MCF 10A (cell line): ENCODE measurements around the gene SLC10A7. TPM values are rescaled to one million over a fixed set of nuclear protein-coding genes. Genes with fewer than 3 reads are reported as not detected.
A peak's percentile ranks its signal among the peaks of the same experiment; 100 is the strongest.

Experiments
- BruUV-seq: library from RNA; stranded (reverse); fragments of 400-500 nt; replicated peaks from 2 replicates; lab custom pipeline; 2021; lab: Mats Ljungman, UMichigan
- CTCF ChIA-PET: fragments of 300-600 bp; sonication (Branson Sonifier 250); formaldehyde crosslinking; extraction: SDS; loops from one replicate; lab custom pipeline; 2021; ENCODE audit warnings: antibody characterized with exemption, inconsistent platforms; lab: Yijun Ruan, JAX
- POLR2A ChIA-PET: fragments of 300-600, 350-650 bp; sonication (Branson Sonifier 250); formaldehyde crosslinking; extraction: SDS; loops from one replicate; lab custom pipeline; 2020; ENCODE audit warnings: antibody characterized with exemption, inconsistent platforms; lab: Yijun Ruan, JAX
- DNase-seq: peaks from one replicate; pipeline ENCODE4 v3.0.0-alpha.2; 2018; ENCODE audit not compliant: unreplicated experiment
- H3K27ac Mint-ChIP-seq: one replicate; pipeline ENCODE4 v1.8.0; 2022; ENCODE audit warnings: mild to moderate bottlenecking, low read depth, mixed read lengths; ENCODE audit not compliant: unreplicated experiment
- H3K27me3 Mint-ChIP-seq: one replicate; pipeline ENCODE4 v1.8.0; 2022; ENCODE audit warnings: mixed read lengths; ENCODE audit not compliant: insufficient read depth, unreplicated experiment
- H3K36me3 Mint-ChIP-seq: one replicate; pipeline ENCODE4 v1.8.0; 2022; ENCODE audit warnings: mild to moderate bottlenecking, moderate library complexity, mixed read lengths; ENCODE audit not compliant: insufficient read depth, unreplicated experiment
- H3K4me1 Mint-ChIP-seq: one replicate; pipeline ENCODE4 v1.8.0; 2022; ENCODE audit warnings: mixed read lengths; ENCODE audit not compliant: insufficient read depth, unreplicated experiment
- H3K4me3 Mint-ChIP-seq: one replicate; pipeline ENCODE4 v1.8.0; 2022; ENCODE audit warnings: mild to moderate bottlenecking, moderate library complexity, mixed read lengths; ENCODE audit not compliant: unreplicated experiment
- H3K9me3 Mint-ChIP-seq: one replicate; pipeline ENCODE4 v1.8.0; 2022; ENCODE audit warnings: mixed read lengths; ENCODE audit not compliant: unreplicated experiment
- CTCF ChIP-seq: fragments of 200-600 bp; IDR thresholded peaks from one replicate; pipeline ENCODE4 v1.8.0; 2022; ENCODE audit warnings: antibody characterized with exemption, mild to moderate bottlenecking; ENCODE audit not compliant: unreplicated experiment
- intact Hi-C: fragments of 100-400 bp; cut with micrococcal nuclease; formaldehyde crosslinking; loops from 2 replicates; pipeline ENCODE4 v1.14.1; 2022
- total RNA-seq: library from RNA; stranded (reverse); gene quantifications from 2 replicates; pipeline ENCODE4 v1.2.3, GENCODE V29; 2022

The SLC10A7 gene
- total RNA-seq, 1 experiment from 2014 or later = 23.0 TPM

DNA sequence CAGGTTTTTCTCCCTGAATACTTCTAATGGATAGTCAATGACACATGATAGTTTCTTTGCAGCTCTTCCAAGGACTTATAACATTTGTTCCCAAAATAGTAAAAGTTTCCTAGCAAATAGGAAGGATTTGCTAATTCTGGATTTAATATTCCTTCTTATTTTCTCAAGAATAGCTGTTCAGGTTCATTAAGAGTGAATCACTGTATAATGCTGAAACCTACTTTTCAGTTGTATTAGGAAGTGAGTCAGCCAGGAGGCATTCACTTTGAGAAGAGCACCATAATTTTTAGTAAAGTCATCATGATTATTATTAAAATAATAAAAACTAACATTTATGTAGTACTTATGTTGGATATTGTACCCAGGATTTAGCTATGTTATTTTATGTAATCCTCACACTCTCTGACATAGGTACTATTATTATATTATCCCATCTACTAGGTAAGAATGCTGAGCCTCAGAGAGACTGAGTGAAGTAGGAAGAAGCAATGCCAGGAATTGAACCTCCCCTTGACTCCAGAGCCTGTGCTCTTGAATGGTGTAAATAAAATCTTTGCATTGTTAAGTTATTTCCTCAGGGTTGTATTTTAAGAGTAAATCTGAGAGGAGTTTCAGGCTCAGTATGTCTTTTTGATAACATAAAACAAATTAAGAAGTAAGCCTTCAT is 192.6 kb downstream of the SLC10A7 start:
- Mint-ChIP-seq H3K27me3 (no peaks in the 10 kb centered on the region), H3K4me3 (no peak overlapping the region), H3K27ac (peak overlapping the region; percentile 22), H3K9me3 (no peaks in the 10 kb centered on the region), H3K36me3 (no peaks in the 10 kb centered on the region), H3K4me1 (peaks cover 16% of the 10 kb centered on the region)
- BruUV-seq = no TSS peak
- intact Hi-C loops = no loop called here
- ChIA-PET CTCF (interaction anchor here (0.6 to 1.7 kb wide), 4 partner anchors 8 to 282 kb away, joined by 3 to 5 read pairs (median 4); no protein-coding TSS in a partner anchor), POLR2A (interaction anchor here (0.6 to 2.8 kb wide), 3 partner anchors 17 to 710 kb away, joined by 3 to 10 read pairs (median 4); partner anchors contain the start of genes MMAA and SLC10A7)
- peak; percentile 62 for DNase-seq
- TF ChIP-seq CTCF = no peak

DNA sequence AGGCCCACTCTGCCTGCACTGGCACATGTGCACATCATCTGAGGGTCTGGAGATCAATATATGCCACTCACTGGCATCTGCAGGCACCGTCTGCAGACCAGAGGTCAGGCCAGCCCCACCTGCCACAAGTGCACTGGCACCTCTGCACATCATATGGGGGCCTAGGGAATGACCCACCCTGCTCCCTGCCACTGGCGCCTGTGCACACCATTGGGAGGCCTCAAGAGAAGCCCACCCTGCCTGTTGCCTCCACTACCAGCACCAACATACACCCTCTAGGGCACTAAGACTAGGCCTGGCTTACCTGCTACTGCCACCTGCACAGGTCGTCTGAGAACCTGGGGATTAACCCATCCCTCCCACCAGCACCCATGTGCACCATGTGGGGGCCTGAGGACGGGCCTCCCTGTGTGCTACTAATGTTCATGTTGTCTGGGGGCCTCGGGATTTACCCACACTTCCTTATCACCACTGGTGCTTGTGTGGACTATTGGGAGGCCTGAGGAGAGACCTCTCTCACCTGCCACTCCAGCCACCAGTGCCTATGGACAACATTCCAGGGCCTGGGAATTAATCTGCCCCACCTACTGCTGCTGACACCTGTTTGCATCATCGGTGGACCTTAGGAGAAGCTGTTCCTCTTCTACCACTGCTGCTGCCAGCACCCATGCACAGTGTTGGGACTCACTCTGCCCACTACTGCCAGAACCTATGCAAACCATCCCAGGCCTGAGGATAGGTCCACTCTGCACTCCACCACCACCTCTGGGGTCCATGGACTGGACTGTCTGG is 193.7 kb downstream of the SLC10A7 start:
- ChIA-PET CTCF (interaction anchor here (0.6 to 1.7 kb wide), 2 partner anchors 10 to 55 kb away, joined by 4 to 5 read pairs; no protein-coding TSS in a partner anchor), POLR2A (interaction anchor here (0.5 to 0.7 kb wide), 2 partner anchors 9 to 187 kb away, joined by 3 read pairs; no protein-coding TSS in a partner anchor)
- H3K4me1 Mint-ChIP-seq = peaks cover 16% of the 10 kb centered on the region
- BruUV-seq = no TSS peak
- H3K27ac Mint-ChIP-seq = peak overlapping the region; percentile 22
- no peak for DNase-seq
- no peaks in the 10 kb centered on the region for H3K9me3 Mint-ChIP-seq
- intact Hi-C loops = no loop called here
- no peak for TF ChIP-seq CTCF
- H3K4me3 Mint-ChIP-seq = no peak overlapping the region
- no peaks in the 10 kb centered on the region for H3K36me3 Mint-ChIP-seq
- no peaks in the 10 kb centered on the region for H3K27me3 Mint-ChIP-seq

DNA sequence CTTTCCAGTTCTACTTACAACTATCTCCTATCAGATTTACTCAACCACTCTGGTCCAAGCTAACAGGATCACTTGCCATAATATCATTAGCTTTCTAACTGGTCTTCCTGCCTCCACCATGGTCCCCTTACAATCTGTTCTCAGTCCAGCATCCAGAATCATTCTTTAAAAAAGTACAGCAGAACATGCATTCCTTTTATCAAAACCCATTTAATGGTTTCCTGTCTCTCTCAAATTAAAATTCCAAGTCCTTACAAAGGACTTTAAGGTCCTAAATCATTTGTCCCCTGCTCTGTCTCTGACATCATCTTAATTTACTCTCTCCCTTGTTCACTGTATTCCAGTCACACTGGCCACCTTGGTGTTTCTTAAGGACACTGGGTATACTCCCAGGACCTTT is 202.8 kb downstream of the SLC10A7 start:
- no peak for TF ChIP-seq CTCF
- intact Hi-C loops = no loop called here
- Mint-ChIP-seq H3K36me3 (no peaks in the 10 kb centered on the region), H3K9me3 (no peaks in the 10 kb centered on the region), H3K4me3 (no peak overlapping the region), H3K4me1 (no peaks in the 10 kb centered on the region), H3K27me3 (no peaks in the 10 kb centered on the region), H3K27ac (no peak overlapping the region)
- no TSS peak for BruUV-seq
- POLR2A ChIA-PET = interaction anchor here (0.6 kb wide), 1 partner anchor 10 kb away, joined by 3 read pairs; no protein-coding TSS in a partner anchor
- CTCF ChIA-PET = no interaction called here
- no peak for DNase-seq

DNA sequence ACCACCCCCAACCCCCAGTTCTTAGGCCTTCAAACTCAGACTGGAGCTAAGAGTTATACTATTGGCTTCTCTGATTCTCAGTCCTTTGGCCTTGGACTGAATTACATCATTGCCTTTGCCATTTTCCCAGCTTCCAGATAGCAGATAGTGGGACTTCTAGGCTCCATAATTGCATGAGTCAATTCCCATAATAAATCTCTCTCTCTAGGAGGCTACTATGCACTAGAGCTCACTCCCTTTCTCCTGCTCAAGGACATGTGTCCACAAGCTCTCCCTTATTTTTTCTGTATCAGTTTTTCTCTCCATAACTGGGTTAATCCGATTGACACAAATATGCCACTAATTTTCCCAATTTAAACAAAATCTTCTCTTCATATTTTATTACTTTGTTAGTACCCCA is 204.0 kb downstream of the SLC10A7 start:
- ChIA-PET CTCF (no interaction called here), POLR2A (interaction anchor here (0.6 kb wide), 1 partner anchor 18 kb away, joined by 4 read pairs; no protein-coding TSS in a partner anchor)
- no peak for TF ChIP-seq CTCF
- no peaks in the 10 kb centered on the region for H3K36me3 Mint-ChIP-seq
- H3K27ac Mint-ChIP-seq = no peak overlapping the region
- intact Hi-C loops = no loop called here
- BruUV-seq = no TSS peak
- no peaks in the 10 kb centered on the region for H3K27me3 Mint-ChIP-seq
- no peak overlapping the region for H3K4me3 Mint-ChIP-seq
- no peaks in the 10 kb centered on the region for H3K4me1 Mint-ChIP-seq
- H3K9me3 Mint-ChIP-seq = no peaks in the 10 kb centered on the region
- no peak for DNase-seq
